ENCODE measurements around the gene NT5C.
"Not testable (repeated sequence)": the region's sequence is repeated elsewhere in the genome, so short reads cannot be mapped to it uniquely, and the experiment has no call there.

NT5C gene

DNA sequence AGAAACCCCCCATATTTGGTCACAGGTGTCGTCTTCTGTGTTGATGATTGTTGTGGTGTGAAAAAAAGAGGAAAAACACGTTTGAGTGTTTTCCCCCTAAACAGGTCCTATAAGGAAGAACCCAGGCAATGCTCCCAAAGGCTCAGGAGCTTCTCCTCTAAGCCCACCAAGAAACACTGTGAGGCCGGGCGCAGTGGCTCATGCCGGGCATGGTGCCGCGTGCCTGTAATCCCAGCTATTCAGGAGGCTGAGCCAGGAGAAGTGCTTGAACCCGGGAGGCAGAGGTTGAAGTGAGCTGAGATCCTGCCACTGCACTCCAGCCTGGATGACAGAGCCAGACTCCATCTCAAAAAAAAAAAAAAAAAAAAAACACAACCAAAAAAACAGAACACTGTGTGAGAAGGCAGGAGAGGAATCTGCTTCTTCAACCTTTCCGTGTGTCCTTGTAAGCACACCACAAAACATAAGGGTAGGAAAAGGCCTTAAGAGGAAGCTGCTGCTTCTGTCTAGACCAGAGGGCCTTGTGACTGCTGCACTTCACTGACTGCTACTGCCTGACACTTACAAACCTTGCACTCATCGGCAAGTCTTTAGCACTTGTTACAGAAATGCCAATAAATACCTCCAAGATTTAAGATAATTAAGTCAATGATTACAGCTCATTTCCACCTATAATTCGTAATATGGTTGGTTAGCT lies 13.4 kb upstream of the NT5C start:
- DNase-seq (ENCODE audit: low read depth): no peak

GRCh38 chr17:75142236-75142971 lies 10.9 kb upstream of the NT5C start:
- no peak for DNase-seq (ENCODE audit: low read depth)

- DNase-seq (ENCODE audit: low read depth): no peak
Observed at GRCh38 chr17:75138519-75138918, 7.0 kb upstream of the NT5C start.

- not testable (repeated sequence) for DNase-seq (ENCODE audit: low read depth)
Observed at GRCh38 chr17:75137762-75138161, 6.2 kb upstream of the NT5C start.

- no peak for DNase-seq (ENCODE audit: low read depth)
Observed at GRCh38 chr17:75135946-75136345, 4.4 kb upstream of the NT5C start.

DNA sequence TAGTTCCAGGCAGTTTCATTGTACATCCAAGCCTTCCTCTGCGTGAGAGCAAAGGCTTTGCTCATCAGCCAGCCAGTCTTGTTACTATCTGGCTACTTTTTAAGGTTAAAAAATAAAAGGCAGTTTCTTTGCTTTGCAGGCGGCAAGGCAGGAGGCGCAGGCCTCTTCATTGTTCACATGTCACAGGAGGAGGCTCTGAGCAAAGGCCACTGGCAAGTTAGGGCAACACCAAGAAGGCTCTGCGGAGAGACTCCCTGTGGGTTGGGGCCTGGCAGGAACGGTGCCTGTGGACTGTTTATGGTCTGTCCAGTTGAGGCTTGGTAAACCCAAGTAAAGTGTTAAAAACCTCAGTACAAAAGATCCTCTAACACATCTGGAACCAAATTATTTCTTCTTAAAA lies 3.9 kb upstream of the NT5C start:
- DNase-seq (ENCODE audit: low read depth): no peak

DNA sequence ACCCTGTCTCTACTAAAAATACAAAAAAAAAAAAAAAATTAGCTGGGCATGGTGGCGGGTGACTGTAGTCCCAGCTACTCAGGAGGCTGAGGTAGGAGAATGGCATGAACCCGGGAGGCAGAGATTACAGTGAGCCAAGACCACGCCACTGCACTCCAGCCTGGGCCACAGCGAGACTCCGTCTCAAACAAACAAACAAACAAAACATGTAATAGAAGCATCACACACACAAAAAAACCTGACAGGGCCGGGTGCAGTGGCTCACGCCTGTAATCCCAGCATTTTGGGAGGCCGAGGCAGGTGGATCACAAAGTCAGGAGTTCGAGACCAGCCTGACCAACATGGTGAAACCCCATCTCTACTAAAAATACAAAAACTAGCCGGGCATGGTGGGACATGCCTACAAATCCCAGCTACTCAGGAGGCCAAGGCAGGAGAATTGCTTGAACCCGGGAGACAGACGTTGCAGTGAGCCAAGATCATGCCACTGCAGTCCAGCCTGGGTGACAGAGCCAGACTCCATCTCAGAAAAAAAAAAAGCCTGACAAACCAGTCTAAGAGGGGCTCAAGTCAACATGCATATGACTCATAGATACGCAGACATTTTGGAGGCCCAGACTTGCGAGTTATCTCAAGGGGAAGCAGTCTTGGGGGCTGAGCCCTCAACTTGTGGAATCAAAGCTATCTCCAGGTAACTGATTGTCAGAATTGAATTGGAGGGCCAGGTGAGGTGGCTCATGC lies 2.2 kb upstream of the NT5C start:
- not testable (repeated sequence) for DNase-seq (ENCODE audit: low read depth)

DNA sequence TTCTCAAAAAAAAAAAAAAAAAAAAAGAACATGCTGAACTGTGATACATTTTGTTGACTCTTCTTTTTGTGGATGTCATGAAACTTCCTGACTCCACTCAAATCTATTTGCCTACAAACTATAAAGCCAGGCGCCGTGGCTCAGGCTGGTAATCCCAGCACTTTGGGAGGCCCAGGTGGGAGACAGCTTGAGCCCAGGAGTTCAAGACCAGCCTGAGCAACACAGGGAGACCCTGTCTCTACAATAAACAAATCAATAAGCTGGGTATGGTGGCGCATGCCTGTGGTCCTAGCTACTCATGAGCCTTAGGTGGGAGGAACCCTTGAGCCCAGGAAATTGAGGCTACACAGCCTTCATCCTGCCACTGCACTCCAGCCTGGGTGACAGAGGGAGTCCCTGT lies 1.5 kb upstream of the NT5C start:
- no peak for DNase-seq (ENCODE audit: low read depth)

DNA sequence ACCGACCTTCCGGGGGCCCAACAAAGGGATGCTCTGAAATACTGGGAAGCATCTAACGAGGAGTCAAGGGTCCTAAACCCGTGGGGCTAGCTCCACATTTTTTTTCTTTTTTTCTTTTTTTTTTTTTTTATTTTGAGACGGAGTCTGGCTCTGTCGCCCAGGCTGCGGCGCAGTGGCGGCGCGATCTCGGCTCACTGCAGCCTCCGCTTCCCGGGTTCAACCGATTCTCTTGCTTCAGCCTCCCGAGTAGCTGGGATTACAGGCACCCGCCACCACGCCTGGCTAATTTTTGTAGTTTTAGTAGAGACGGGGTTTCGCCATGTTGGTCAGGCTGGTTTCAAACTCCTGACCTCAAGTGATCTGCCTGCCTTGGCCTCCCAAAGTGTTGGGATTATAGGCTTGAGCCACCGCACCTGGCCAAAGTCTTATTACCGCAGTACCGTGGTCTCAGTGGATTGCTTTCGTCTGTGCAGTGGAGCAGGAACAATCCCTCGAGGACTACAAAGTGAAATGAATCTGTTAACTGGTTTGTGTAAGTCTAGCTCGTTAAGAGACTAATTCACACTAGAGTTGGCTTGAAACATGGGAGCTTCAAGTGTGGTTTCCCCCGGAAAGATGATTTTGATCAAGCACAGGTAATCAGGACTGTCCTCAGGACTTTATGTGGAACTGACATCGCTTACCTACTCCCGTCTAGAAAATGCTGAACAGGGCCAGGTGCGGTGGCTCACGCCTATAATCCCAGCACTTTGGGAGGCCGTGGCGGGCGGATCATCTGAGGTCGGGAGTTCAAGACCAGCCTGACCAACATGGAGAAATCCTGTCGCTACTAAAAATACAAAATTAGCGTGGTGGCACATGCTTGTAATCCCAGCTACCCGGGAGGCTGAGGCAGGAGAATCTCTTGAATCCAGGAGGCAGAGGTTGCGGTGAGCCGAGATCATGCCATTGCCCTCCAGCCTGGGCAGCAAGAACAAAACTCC lies 767 bp upstream of the NT5C start:
- not testable (repeated sequence) for DNase-seq (ENCODE audit: low read depth)

GRCh38 chr17:75130632-75131277 lies 787 bp downstream of the NT5C start:
- DNase-seq (ENCODE audit: low read depth): no peak

GRCh38 chr17:75130059-75130631 lies 1.4 kb downstream of the NT5C start:
- no peak for DNase-seq (ENCODE audit: low read depth)

DNA sequence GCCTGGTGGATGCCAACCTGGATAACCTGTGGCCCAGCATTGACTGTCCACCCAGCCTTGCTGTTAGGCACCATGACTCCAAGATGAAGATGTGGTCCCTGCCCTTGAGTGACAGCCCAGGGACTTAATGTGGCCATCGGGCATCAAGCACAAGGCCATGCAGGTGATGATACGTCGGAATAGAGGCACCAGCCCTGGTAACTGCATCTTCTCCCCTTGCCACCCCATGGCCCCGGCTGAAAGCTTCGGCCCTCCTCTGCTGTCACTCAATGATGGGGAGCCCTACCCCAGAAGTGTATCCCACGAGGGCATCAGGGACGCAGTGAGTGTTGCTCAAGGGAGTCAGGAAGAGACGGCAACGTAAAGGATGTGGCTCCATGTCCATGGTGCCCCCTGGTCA lies 2.0 kb downstream of the NT5C start:
- no peak for DNase-seq (ENCODE audit: low read depth)

GRCh38 chr17:75128694-75129505 lies 2.6 kb downstream of the NT5C start:
- no peak for DNase-seq (ENCODE audit: low read depth)

- DNase-seq (ENCODE audit: low read depth): not testable (repeated sequence)
Observed at GRCh38 chr17:75127936-75128335, 3.6 kb downstream of the NT5C start.

- DNase-seq (ENCODE audit: low read depth): no peak
Observed at GRCh38 chr17:75126954-75127353, 4.6 kb downstream of the NT5C start.

DNA sequence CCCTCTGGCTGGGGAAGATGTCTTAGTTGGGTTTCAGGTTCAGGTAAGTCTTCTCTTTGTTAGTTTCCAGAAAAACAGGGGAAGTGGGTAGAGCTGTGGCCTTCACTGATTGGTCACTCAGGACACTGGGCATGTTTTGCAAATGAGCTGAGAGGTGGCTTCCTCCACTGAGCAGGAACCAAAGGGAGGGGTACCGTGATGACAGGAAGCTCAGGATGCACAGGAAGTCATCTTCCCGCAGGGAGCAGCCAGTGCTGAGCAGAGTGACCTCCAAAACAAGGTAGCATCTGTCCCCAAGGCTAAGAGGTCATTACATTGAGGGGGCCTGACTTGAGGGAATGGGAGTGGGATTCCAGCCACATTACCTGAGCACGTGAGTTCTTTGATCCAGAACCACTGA lies 5.6 kb downstream of the NT5C start:
- no peak for DNase-seq (ENCODE audit: low read depth)

GRCh38 chr17:75124819-75125162 lies 6.8 kb downstream of the NT5C start:
- no peak for DNase-seq (ENCODE audit: low read depth)

DNA sequence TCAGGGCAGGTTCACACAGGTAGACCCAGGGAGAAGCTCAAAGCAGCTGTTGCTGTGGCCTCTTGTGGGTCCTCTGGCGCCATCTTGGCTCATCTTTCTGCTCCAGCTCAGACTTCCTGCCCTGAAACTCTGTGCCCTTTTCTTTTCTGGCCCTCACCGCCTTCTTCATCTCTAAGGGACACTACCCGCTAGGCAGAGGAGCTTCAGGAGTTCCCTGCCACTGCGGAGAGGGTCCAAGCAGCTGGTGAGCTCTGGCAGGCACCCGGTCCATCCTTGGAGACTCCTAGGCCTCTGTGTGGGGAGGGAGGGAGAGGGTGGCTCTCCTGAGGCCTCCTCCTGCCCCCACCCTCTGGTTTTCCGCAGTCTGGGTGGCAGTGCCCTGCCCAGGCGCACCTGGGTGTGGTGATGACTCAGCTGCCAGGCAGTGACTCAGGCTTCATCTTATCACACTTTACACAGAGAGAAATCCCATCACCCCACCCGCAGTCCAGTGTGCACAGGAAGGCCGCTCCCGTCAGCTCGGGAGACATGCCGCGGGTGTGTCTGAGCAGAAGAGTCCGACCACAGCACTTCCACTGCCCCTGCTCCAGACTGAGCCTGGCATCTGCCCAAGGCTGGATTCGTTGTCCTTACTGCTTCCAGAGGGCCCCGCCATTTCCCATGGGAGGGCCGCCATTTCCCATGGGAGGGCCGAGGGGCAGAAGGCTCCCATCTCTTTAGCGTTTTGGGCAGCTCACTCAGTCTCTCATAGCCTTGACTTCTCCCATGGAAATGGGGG lies 7.3 kb downstream of the NT5C start:
- no peak for DNase-seq (ENCODE audit: low read depth)

DNA sequence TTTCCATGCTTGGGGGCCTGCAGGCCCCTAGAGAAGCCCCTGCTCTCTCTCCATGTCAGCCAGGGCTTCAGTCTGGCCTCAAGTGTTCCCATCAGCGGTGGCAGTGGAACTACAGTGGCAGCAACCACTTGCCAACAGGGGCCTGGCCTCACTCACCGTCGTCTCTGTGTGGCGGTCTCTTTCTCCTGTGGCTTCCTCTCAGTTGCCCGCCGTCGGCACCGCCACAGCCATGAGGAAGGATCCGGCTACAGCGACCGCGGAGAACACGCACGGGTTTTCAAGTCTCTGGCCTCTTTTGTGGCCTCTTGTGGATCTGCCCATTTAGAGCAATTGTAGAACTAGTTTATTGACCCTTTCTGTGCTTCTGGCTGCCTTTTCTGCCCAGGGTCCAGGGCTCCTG lies 13.2 kb downstream of the NT5C start:
- no peak for DNase-seq (ENCODE audit: low read depth)

All from HS-5 (cell line).